Renal pelvis (tissue), 4 donors: ENCODE results near the gene SORCS2. TPM values are rescaled to one million over a fixed set of nuclear protein-coding genes. Genes with fewer than 3 reads are reported as not detected.

Source experiments
- DNase-seq: peaks from one replicate; pipeline ENCODE4 v3.0.0-alpha.2; 2013
- polyA plus RNA-seq, 3 donors: library from polyadenylated mRNA; unstranded; fragments of 120-200 nt; gene quantifications; one replicate each; pipeline ENCODE4 v1.2.1, GENCODE V29; 2013; ENCODE audit not compliant: insufficient read length in 3 of 3

Gene SORCS2
- polyA plus RNA-seq, 3 donors, result 5.2 to 11.7 (median 11.1) TPM

- DNase-seq, result no peak
Observed at GRCh38 chr4:7506119-7506518, 313.8 kb downstream of the SORCS2 start.

- no peak for DNase-seq
Observed at GRCh38 chr4:7506572-7506971, 314.2 kb downstream of the SORCS2 start.

- DNase-seq, result no peak
Observed at GRCh38 chr4:7507381-7507780, 315.0 kb downstream of the SORCS2 start.

GRCh38 chr4:7510066-7510465 lies 317.7 kb downstream of the SORCS2 start:
- DNase-seq, result no peak

- no peak for DNase-seq
Observed at GRCh38 chr4:7510538-7510937, 318.2 kb downstream of the SORCS2 start.

GRCh38 chr4:7511525-7511924 lies 319.2 kb downstream of the SORCS2 start:
- DNase-seq, result no peak

GRCh38 chr4:7512428-7512827 lies 320.1 kb downstream of the SORCS2 start:
- DNase-seq, result no peak

- DNase-seq, result no peak
Observed at GRCh38 chr4:7512946-7513345, 320.6 kb downstream of the SORCS2 start.

GRCh38 chr4:7513671-7514070 lies 321.3 kb downstream of the SORCS2 start:
- DNase-seq, result no peak

GRCh38 chr4:7514281-7514680 lies 321.9 kb downstream of the SORCS2 start:
- no peak for DNase-seq

GRCh38 chr4:7514789-7515188 lies 322.5 kb downstream of the SORCS2 start:
- DNase-seq, result no peak

- no peak for DNase-seq
Observed at GRCh38 chr4:7515390-7515902, 323.1 kb downstream of the SORCS2 start.

- peak; percentile 69 for DNase-seq
Observed at GRCh38 chr4:7516096-7516772, 323.9 kb downstream of the SORCS2 start.

- DNase-seq, result no peak
Observed at GRCh38 chr4:7516773-7517144, 324.4 kb downstream of the SORCS2 start.

GRCh38 chr4:7518871-7519637 lies 326.7 kb downstream of the SORCS2 start:
- DNase-seq, result no peak

- no peak for DNase-seq
Observed at GRCh38 chr4:7519638-7520376, 327.5 kb downstream of the SORCS2 start.

GRCh38 chr4:7521666-7522065 lies 329.3 kb downstream of the SORCS2 start:
- no peak for DNase-seq

GRCh38 chr4:7522452-7523220 lies 330.3 kb downstream of the SORCS2 start:
- no peak for DNase-seq

GRCh38 chr4:7523526-7523925 lies 331.2 kb downstream of the SORCS2 start:
- no peak for DNase-seq

GRCh38 chr4:7524064-7524682 lies 331.8 kb downstream of the SORCS2 start:
- no peak for DNase-seq

- DNase-seq, result no peak
Observed at GRCh38 chr4:7524843-7525242, 332.5 kb downstream of the SORCS2 start.
